K562 (cell line): ENCODE measurements around the gene NBEAL2. TPM values are rescaled to one million over a fixed set of nuclear protein-coding genes. Genes with fewer than 3 reads are reported as not detected.
A peak's percentile ranks its signal among the peaks of the same experiment; 100 is the strongest.

ENCODE experiments used
- ATAC-seq: fragments of 200-7000 bp; cut with Tn5 transposase; 3 replicates; pipeline ENCODE4 v1.9.1; 2020; ENCODE audit warnings: moderate library complexity
- BruUV-seq: library from RNA; stranded (reverse); fragments of 400-500 nt; replicated peaks from 2 replicates; lab custom pipeline; 2021; lab: Mats Ljungman, UMichigan
- CTCF ChIA-PET: fragments of 300-600 bp; formaldehyde crosslinking; extraction: SDS; loops from one replicate; lab custom pipeline; 2021; ENCODE audit warnings: low intra/inter-chr PET ratio; lab: Yijun Ruan, JAX
- POLR2A ChIA-PET: fragments of 300-600, 350-650 bp; sonication (Branson Sonifier 250); formaldehyde crosslinking; extraction: SDS; loops from one replicate; lab custom pipeline; 2021; ENCODE audit warnings: antibody characterized with exemption, inconsistent platforms; lab: Yijun Ruan, JAX
- DNase-seq, 4 experiments: peaks; one replicate each; pipeline versions ENCODE4 v3.0.0 to v3.0.0-alpha.2; 2011 to 2018; ENCODE audit warnings: low spot score in 3 of 4, mixed read lengths in 3 of 4; ENCODE audit errors: extremely low read depth in 1 of 4
- FAIRE-seq: peaks from 2 replicates; lab custom pipeline; 2011; peaks lifted over from hg19 to GRCh38; lab: Jason Lieb, UNC
- H2AFZ ChIP-seq: 2 replicates; pipeline ENCODE4 v1.6.0; 2011; ENCODE audit warnings: low read depth, low read length, control low read depth, inconsistent platforms
- H3K27ac ChIP-seq: fragments of 200-600 bp; 3 replicates; pipeline ENCODE4 v1.8.0; 2011; ENCODE audit warnings: low read depth, mild to moderate bottlenecking, control low read depth, inconsistent platforms, low read length, moderate library complexity, mixed read lengths; ENCODE audit errors: extremely low read depth
- H3K27me3 ChIP-seq, 2 experiments: fragments of 300-600 bp in 1 of 2; 2 replicates in 1 of 2; 3 replicates in 1 of 2; pipeline versions ENCODE4 v1.6.0 to v1.8.0; 2011; ENCODE audit warnings: inconsistent platforms in 2 of 2, low read length in 2 of 2, mild to moderate bottlenecking in 1 of 2, mixed read lengths in 1 of 2, moderate library complexity in 1 of 2; ENCODE audit not compliant: control insufficient read depth in 2 of 2, insufficient read depth in 2 of 2
- H3K36me3 ChIP-seq: fragments of 300-600 bp; 3 replicates; pipeline ENCODE4 v1.8.0; 2011; ENCODE audit warnings: mild to moderate bottlenecking, low read length, inconsistent platforms; ENCODE audit not compliant: control insufficient read depth, insufficient read depth
- H3K4me1 ChIP-seq, 2 experiments: fragments of 200-600 bp in 1 of 2; replicated peaks in 1 of 2; 2 replicates in 1 of 2; 3 replicates in 1 of 2; pipeline versions ENCODE4 v1.5.1 to v1.8.0; 2011; ENCODE audit warnings: inconsistent platforms in 2 of 2, low read length in 2 of 2, mild to moderate bottlenecking in 1 of 2, mixed read lengths in 1 of 2, moderate library complexity in 1 of 2; ENCODE audit not compliant: control insufficient read depth in 2 of 2, insufficient read depth in 2 of 2
- H3K4me2 ChIP-seq: 2 replicates; pipeline ENCODE4 v1.6.1; 2011; ENCODE audit warnings: low read length, control low read depth, inconsistent platforms, mixed read lengths; ENCODE audit not compliant: insufficient read depth
- H3K4me3 ChIP-seq: fragments of 200-600 bp; sonication (generic), shearing (Covaris generic); 2 replicates; pipeline ENCODE4 v1.5.1; 2016; ENCODE audit warnings: control low read depth, inconsistent platforms
- H3K79me2 ChIP-seq: fragments of 200-600 bp; 3 replicates; pipeline ENCODE4 v1.8.0; 2011; ENCODE audit warnings: low read length, inconsistent platforms; ENCODE audit not compliant: control insufficient read depth, insufficient read depth
- H3K9ac ChIP-seq, 2 experiments: 2 replicates each; pipeline versions ENCODE4 v1.6.0 to v1.6.1; 2011; ENCODE audit warnings: low read depth in 2 of 2, low read length in 2 of 2, control low read depth in 1 of 2, inconsistent platforms in 1 of 2, mild to moderate bottlenecking in 1 of 2, mixed read lengths in 1 of 2; ENCODE audit not compliant: insufficient read depth in 1 of 2
- H3K9me1 ChIP-seq: one replicate; pipeline ENCODE4 v1.6.0; 2011; ENCODE audit warnings: inconsistent platforms, mild to moderate bottlenecking, low read length, moderate library complexity; ENCODE audit not compliant: control insufficient read depth, insufficient read depth
- H3K9me3 ChIP-seq: replicated peaks from 2 replicates; pipeline ENCODE4 v1.5.1; 2011; ENCODE audit warnings: low read depth, low read length, inconsistent platforms; ENCODE audit not compliant: control insufficient read depth, insufficient read depth
- H4K20me1 ChIP-seq: replicated peaks from 2 replicates; pipeline ENCODE4 v1.6.1; 2011; ENCODE audit warnings: low read length, inconsistent platforms, mixed read lengths; ENCODE audit not compliant: control insufficient read depth, insufficient read depth
- BCL6 ChIP-seq: fragments of 250-450 bp; sonication (Bioruptor Pico); IDR thresholded peaks from 2 replicates; pipeline ENCODE4 v1.4.0; 2020
- BRCA1 ChIP-seq, 2 experiments: fragments of 450-650 bp in 1 of 2; sonication (generic) in 1 of 2; formaldehyde crosslinking in 1 of 2; IDR thresholded peaks; 2 replicates each; pipeline versions ENCODE4 v1.5.0 to v1.6.1; 2017 to 2020; ENCODE audit warnings: mild to moderate bottlenecking in 1 of 2, missing genetic modification reagents in 1 of 2
- GATAD2B ChIP-seq: fragments of 450-650 bp; IDR thresholded peaks from 2 replicates; pipeline ENCODE4 v1.6.1; 2017; ENCODE audit warnings: mild to moderate bottlenecking, borderline replicate concordance
- HMBOX1 ChIP-seq: sonication (generic); IDR thresholded peaks from 2 replicates; pipeline ENCODE4 v1.6.1; 2016
- KAT2B ChIP-seq: IDR thresholded peaks from one replicate; pipeline ENCODE4 v1.6.1; 2012; ENCODE audit warnings: low read depth, mild to moderate bottlenecking, control low read depth, inconsistent platforms, low read length, moderate library complexity
- POLR2G ChIP-seq: fragments of 200-400 bp; formaldehyde crosslinking; IDR thresholded peaks from 2 replicates; pipeline ENCODE4 v1.6.1; 2017; ENCODE audit warnings: low read depth, mild to moderate bottlenecking, antibody characterized with exemption, low read length, moderate library complexity
- SAP30 ChIP-seq: fragments of 200-600 bp; sonication (generic); IDR thresholded peaks from 2 replicates; pipeline ENCODE4 v1.6.1; 2012; ENCODE audit warnings: borderline replicate concordance, low read depth, mild to moderate bottlenecking, moderate library complexity, low read length, control low read depth, inconsistent platforms; ENCODE audit not compliant: insufficient read depth, poor library complexity, severe bottlenecking
- WGBS: fragments of 100-300 bp; shearing (Covaris generic); methylation state at CpG from one replicate; pipeline ENCODE4 v1.1.6; 2016; ENCODE audit warnings: low coverage, mixed read lengths; ENCODE audit not compliant: insufficient coverage; ENCODE audit errors: missing lambda C conversion rate; 5-methylcytosine and 5-hydroxymethylcytosine counted together
- in situ Hi-C: fragments of 300-500 bp; cut with MboI; formaldehyde crosslinking; loops from 4 replicates; pipeline ENCODE4 v1.15.0; 2018; ENCODE audit warnings: inconsistent platforms, mixed read lengths
- intact Hi-C: fragments of 100-400 bp; cut with micrococcal nuclease; formaldehyde crosslinking; loops from 2 replicates; pipeline ENCODE4 v1.14.2; 2022
- polyA plus RNA-seq, 8 experiments: library from polyadenylated mRNA; depleted of rRNA in 4 of 8; stranded (reverse) in 5 of 8; unstranded in 3 of 8; fragments of >200 nt; fragmentation: Nextera tagmentation in 2 of 8; fragmentation: Illumina TruSeq in 1 of 8; extraction: Ambion mirVana in 2 of 8; extraction: Trizol in 1 of 8; gene quantifications; 2 replicates each; pipeline versions ENCODE4 v1.2.1 to v1.2.3, GENCODE V29; 2011 to 2014; ENCODE audit warnings: inconsistent platforms in 1 of 8, missing spikeins in 1 of 8
- total RNA-seq, 7 experiments: library from RNA; depleted of rRNA in 6 of 7; stranded (reverse); fragments of >200 nt in 6 of 7; fragmentation: Illumina TruSeq in 2 of 7; extraction: Trizol in 2 of 7; gene quantifications; 2 replicates each; pipeline versions ENCODE4 v1.2.1 to v1.2.3, GENCODE V29; 2011 to 2021; ENCODE audit warnings: low replicate concordance in 1 of 7
- TF ChIP-seq, protein P1 (sequence below): fragments of 450-650 bp; formaldehyde crosslinking; IDR thresholded peaks from 2 replicates; pipeline ENCODE4 v1.4.0; 2020; ENCODE audit warnings: mild to moderate bottlenecking, mixed read lengths

Gene NBEAL2
- total and polyA plus RNA-seq, 9 of the 15 experiments (the other 6 are each of a cell fraction or from before 2014, with no cell fraction given), result 0.06 to 114 (median 29.6) TPM

DNA sequence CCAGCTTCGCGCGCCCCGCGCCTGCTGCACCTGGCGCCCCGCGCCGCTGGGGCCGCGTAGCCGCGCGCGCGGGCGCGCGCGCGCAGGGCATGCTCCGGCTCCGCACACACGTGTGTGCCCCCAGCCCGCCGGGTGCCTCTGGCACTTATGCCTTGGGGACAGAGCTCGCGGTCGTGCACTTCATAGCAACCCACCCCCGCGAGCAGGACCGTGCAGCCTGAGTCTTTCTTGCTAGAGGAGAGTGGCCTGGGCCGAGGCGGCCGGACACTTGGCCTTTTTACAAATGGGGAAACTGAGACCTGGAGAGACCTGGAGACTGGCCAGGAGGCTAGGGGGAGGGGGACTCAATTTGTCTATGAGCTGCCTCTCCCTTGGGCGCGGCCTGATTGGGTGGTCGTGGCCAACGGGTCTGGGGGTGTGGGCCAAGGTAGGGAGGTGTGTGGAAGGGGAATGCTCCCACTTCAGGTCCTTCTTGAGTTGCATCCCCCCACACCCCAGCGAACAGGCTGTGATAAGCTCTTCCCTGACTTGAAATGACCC, 562 bp downstream of the NBEAL2 start (continued):
- TF ChIP-seq GATAD2B (no peak), BCL6 (CRISPR knock-in tag) (no peak), HMBOX1 (no peak), SAP30 (peak; percentile 60)

- ChIA-PET POLR2A (interaction anchor here (0.6 to 1.5 kb wide), 9 partner anchors 9 to 537 kb away, joined by 3 to 7 read pairs (median 3); no protein-coding TSS in a partner anchor), CTCF (no interaction called here)
- no peak for ATAC-seq
- FAIRE-seq, result no peak
- in situ Hi-C loops (no loop called here), intact Hi-C loops (no loop called here)
- no TSS peak for BruUV-seq
- Histone ChIP-seq H3K27ac (no peak overlapping the region), H3K4me2 (no peak overlapping the region), H3K9me1 (no peaks in the 10 kb centered on the region), H3K4me3 (no peak overlapping the region), H3K79me2 (peaks cover 64% of the 10 kb centered on the region), H3K9me3 (no peaks in the 10 kb centered on the region), H2AFZ (no peak overlapping the region), H3K36me3 (peaks cover 3% of the 10 kb centered on the region; the same call in 1 of the 3 replicates), H3K9ac (peak overlapping the region in 1 of 2 experiments; percentile 78; a peak in 2 of 4 replicates), H3K4me1 (peaks cover 44 to 77% of the 10 kb centered on the region in 2 experiments), H3K27me3 (no peaks in the 10 kb centered on the region), H4K20me1 (no peaks in the 10 kb centered on the region)
- WGBS, result 91% methylated on average over 4 of the region's 5 CpGs
- no peak for DNase-seq
- TF ChIP-seq BRCA1 (IDR thresholded peaks at IDR 0.05) (no peak), BRCA1 (CRISPR knock-in tag; IDR thresholded peaks at IDR 0.05) (peak; percentile 76; the same call in 1 of the 2 replicates), KAT2B (no peak), POLR2G (0 out of 2 replicates have a peak, but pooled peaks have one; percentile 7)
- TF ChIP-seq, protein P1, sequence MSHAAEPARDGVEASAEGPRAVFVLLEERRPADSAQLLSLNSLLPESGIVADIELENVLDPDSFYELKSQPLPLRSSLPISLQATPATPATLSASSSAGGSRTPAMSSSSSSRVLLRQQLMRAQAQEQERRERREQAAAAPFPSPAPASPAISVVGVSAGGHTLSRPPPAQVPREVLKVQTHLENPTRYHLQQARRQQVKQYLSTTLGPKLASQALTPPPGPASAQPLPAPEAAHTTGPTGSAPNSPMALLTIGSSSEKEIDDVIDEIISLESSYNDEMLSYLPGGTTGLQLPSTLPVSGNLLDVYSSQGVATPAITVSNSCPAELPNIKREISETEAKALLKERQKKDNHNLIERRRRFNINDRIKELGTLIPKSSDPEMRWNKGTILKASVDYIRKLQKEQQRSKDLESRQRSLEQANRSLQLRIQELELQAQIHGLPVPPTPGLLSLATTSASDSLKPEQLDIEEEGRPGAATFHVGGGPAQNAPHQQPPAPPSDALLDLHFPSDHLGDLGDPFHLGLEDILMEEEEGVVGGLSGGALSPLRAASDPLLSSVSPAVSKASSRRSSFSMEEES (CRISPR knock-in tag), result no peak
- TF ChIP-seq, all 486 proteins: peak for 2
Measured at GRCh38 chr3:46981932-46982471, 2.5 kb downstream of the NBEAL2 start.
